HepG2 (cell line): ENCODE measurements around the gene TMEM198. TPM values are rescaled to one million over a fixed set of nuclear protein-coding genes. Genes with fewer than 3 reads are reported as not detected.

Experiments
- AHR ChIP-seq: IDR thresholded peaks from 2 replicates; pipeline ENCODE4 v1.6.1; 2018; ENCODE audit warnings: missing genetic modification reagents, missing compliant biosample characterization
- FOXJ3 ChIP-seq: sonication (generic); formaldehyde crosslinking; IDR thresholded peaks from 2 replicates; pipeline ENCODE4 v1.4.0; 2020; ENCODE audit warnings: missing genetic modification reagents, mild to moderate bottlenecking, borderline replicate concordance
- GATAD1 ChIP-seq: IDR thresholded peaks from 2 replicates; pipeline ENCODE4 v1.6.1; 2016; ENCODE audit warnings: missing genetic modification reagents, missing compliant biosample characterization
- GPN1 ChIP-seq: sonication (generic); formaldehyde crosslinking; IDR thresholded peaks from 2 replicates; pipeline ENCODE4 v1.5.1; 2020; ENCODE audit warnings: missing genetic modification reagents, borderline replicate concordance
- NCOR1 ChIP-seq: fragments of 200-600 bp; sonication (generic); IDR thresholded peaks from 2 replicates; pipeline ENCODE4 v1.7.0; 2017; ENCODE audit warnings: antibody characterized with exemption, low read length, borderline replicate concordance
- PITX1 ChIP-seq: sonication (generic); formaldehyde crosslinking; IDR thresholded peaks from 2 replicates; pipeline ENCODE4 v1.5.1; 2020; ENCODE audit warnings: mild to moderate bottlenecking, missing genetic modification reagents
- RBM22 ChIP-seq: fragments of 200-400 bp; formaldehyde crosslinking; optimal IDR thresholded peaks from 2 replicates; pipeline ENCODE3; 2017; ENCODE audit warnings: mild to moderate bottlenecking, low read length, moderate library complexity
- ZMYM2 ChIP-seq: sonication (generic); formaldehyde crosslinking; IDR thresholded peaks from 2 replicates; pipeline ENCODE4 v1.8.0; 2022; ENCODE audit warnings: mild to moderate bottlenecking, missing genetic modification reagents
- ZNF772 ChIP-seq: sonication (generic); formaldehyde crosslinking; IDR thresholded peaks from 2 replicates; pipeline ENCODE4 v1.5.0; 2020; ENCODE audit warnings: mild to moderate bottlenecking, missing genetic modification reagents
- polyA plus RNA-seq, 8 experiments: library from polyadenylated mRNA; depleted of rRNA in 3 of 8; stranded (reverse) in 7 of 8; unstranded in 1 of 8; fragments of >200 nt; fragmentation: Illumina TruSeq in 4 of 8; extraction: Trizol in 4 of 8; gene quantifications; 2 replicates each; pipeline versions ENCODE4 v1.2.1 to v1.2.3, GENCODE V29; 2011 to 2016; ENCODE audit warnings: low read depth in 4 of 8, missing spikeins in 1 of 8, mixed read lengths in 1 of 8; ENCODE audit not compliant: insufficient read depth in 1 of 8
- total RNA-seq, 5 experiments: library from RNA; depleted of rRNA; stranded (reverse); fragments of >200 nt; fragmentation: Illumina TruSeq; extraction: Trizol; gene quantifications; 2 replicates each; pipeline ENCODE4 v1.2.3, GENCODE V29; 2016; ENCODE audit warnings: low read depth in 1 of 5
- TF ChIP-seq, protein P1 (sequence below): sonication (generic); formaldehyde crosslinking; IDR thresholded peaks from 2 replicates; pipeline ENCODE4 v1.9.0; 2022; ENCODE audit warnings: low read depth, missing genetic modification reagents
- TF ChIP-seq, protein P2 (sequence below): sonication (generic); formaldehyde crosslinking; IDR thresholded peaks from 2 replicates; pipeline ENCODE4 v1.4.0; 2020; ENCODE audit warnings: mild to moderate bottlenecking, missing genetic modification reagents
- TF ChIP-seq, protein P3 (sequence below): sonication (generic); formaldehyde crosslinking; IDR thresholded peaks from 2 replicates; pipeline ENCODE4 v1.4.0; 2020; ENCODE audit warnings: mild to moderate bottlenecking, missing genetic modification reagents, borderline replicate concordance
- TF ChIP-seq, protein P4 (sequence below): sonication (generic); formaldehyde crosslinking; IDR thresholded peaks from 2 replicates; pipeline ENCODE4 v1.4.0; 2020; ENCODE audit warnings: missing genetic modification reagents, borderline replicate concordance

The TMEM198 gene
- total and polyA plus RNA-seq, 2 of the 13 experiments (the other 11 are each of a cell fraction or from before 2014, with no cell fraction given), result 17.3 to 23.5 TPM

DNA sequence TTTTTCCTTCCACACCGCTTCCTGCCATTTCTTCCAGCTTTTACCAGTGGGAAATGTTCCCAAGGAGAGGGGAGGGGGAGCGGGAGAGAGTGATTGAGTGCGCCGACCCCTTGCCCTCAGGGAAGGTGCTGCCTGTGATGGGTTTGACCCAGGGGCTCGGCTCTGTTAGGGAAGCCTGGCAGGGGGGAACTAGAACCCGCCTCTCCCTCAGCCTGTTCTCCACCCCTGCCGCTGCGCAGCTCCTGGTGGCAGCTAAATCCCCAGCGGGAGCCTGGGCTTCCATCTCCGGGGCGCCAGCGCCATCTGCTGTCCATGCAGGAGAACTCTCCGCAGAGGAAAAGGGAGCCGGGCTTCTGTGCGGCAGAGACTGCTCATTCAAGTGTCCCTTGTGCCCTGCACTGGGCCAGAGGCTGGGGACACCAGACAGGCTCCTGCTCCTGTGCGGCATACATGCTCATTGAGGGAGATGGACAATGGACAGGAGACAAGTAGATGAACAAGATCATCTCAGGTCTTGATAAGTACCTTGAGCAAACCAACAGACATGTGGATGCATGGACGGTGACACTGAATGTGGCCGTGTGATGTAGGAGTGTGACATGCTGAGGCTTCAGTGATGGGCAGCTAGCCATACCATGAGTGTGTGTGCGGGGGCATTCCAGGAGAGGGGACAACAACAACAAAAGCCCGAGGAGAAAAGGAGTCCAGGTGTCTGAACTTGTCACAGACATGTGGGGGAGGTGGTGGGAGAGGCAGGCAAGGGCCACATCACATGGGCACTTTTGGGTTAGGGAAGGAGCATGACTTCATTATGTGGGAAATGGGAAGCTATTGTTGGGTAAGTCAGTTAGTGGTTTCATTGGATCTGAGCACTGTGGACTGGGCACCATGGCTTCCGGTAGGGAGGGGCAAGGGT lies 13.5 kb upstream of the TMEM198 start (continued):
- TF ChIP-seq, protein P1, sequence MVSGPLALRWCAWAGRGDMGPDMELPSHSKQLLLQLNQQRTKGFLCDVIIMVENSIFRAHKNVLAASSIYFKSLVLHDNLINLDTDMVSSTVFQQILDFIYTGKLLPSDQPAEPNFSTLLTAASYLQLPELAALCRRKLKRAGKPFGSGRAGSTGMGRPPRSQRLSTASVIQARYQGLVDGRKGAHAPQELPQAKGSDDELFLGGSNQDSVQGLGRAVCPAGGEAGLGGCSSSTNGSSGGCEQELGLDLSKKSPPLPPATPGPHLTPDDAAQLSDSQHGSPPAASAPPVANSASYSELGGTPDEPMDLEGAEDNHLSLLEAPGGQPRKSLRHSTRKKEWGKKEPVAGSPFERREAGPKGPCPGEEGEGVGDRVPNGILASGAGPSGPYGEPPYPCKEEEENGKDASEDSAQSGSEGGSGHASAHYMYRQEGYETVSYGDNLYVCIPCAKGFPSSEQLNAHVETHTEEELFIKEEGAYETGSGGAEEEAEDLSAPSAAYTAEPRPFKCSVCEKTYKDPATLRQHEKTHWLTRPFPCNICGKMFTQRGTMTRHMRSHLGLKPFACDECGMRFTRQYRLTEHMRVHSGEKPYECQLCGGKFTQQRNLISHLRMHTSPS (CRISPR knock-in tag), result no peak
- no peak for TF ChIP-seq FOXJ3 (CRISPR knock-in tag)
- TF ChIP-seq AHR (CRISPR knock-in tag), result peak; percentile 58; the same call in 1 of the 2 replicates
- TF ChIP-seq ZNF772, result peak; percentile 77
- no peak for TF ChIP-seq RBM22
- TF ChIP-seq, protein P2, sequence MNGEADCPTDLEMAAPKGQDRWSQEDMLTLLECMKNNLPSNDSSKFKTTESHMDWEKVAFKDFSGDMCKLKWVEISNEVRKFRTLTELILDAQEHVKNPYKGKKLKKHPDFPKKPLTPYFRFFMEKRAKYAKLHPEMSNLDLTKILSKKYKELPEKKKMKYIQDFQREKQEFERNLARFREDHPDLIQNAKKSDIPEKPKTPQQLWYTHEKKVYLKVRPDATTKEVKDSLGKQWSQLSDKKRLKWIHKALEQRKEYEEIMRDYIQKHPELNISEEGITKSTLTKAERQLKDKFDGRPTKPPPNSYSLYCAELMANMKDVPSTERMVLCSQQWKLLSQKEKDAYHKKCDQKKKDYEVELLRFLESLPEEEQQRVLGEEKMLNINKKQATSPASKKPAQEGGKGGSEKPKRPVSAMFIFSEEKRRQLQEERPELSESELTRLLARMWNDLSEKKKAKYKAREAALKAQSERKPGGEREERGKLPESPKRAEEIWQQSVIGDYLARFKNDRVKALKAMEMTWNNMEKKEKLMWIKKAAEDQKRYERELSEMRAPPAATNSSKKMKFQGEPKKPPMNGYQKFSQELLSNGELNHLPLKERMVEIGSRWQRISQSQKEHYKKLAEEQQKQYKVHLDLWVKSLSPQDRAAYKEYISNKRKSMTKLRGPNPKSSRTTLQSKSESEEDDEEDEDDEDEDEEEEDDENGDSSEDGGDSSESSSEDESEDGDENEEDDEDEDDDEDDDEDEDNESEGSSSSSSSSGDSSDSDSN (CRISPR knock-in tag), result no peak; the same call in 1 of the 2 replicates
- no peak for TF ChIP-seq ZMYM2
- TF ChIP-seq, protein P3, sequence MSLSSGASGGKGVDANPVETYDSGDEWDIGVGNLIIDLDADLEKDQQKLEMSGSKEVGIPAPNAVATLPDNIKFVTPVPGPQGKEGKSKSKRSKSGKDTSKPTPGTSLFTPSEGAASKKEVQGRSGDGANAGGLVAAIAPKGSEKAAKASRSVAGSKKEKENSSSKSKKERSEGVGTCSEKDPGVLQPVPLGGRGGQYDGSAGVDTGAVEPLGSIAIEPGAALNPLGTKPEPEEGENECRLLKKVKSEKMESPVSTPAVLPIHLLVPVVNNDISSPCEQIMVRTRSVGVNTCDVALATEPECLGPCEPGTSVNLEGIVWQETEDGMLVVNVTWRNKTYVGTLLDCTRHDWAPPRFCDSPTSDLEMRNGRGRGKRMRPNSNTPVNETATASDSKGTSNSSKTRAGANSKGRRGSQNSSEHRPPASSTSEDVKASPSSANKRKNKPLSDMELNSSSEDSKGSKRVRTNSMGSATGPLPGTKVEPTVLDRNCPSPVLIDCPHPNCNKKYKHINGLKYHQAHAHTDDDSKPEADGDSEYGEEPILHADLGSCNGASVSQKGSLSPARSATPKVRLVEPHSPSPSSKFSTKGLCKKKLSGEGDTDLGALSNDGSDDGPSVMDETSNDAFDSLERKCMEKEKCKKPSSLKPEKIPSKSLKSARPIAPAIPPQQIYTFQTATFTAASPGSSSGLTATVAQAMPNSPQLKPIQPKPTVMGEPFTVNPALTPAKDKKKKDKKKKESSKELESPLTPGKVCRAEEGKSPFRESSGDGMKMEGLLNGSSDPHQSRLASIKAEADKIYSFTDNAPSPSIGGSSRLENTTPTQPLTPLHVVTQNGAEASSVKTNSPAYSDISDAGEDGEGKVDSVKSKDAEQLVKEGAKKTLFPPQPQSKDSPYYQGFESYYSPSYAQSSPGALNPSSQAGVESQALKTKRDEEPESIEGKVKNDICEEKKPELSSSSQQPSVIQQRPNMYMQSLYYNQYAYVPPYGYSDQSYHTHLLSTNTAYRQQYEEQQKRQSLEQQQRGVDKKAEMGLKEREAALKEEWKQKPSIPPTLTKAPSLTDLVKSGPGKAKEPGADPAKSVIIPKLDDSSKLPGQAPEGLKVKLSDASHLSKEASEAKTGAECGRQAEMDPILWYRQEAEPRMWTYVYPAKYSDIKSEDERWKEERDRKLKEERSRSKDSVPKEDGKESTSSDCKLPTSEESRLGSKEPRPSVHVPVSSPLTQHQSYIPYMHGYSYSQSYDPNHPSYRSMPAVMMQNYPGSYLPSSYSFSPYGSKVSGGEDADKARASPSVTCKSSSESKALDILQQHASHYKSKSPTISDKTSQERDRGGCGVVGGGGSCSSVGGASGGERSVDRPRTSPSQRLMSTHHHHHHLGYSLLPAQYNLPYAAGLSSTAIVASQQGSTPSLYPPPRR (CRISPR knock-in tag), result peak; percentile 20; the same call in 1 of the 2 replicates
- TF ChIP-seq GPN1, result no peak
- TF ChIP-seq PITX1 (CRISPR knock-in tag), result peak; percentile 90
- peak; percentile 43; the same call in 1 of the 2 replicates for TF ChIP-seq GATAD1 (CRISPR knock-in tag)
- TF ChIP-seq, protein P4, sequence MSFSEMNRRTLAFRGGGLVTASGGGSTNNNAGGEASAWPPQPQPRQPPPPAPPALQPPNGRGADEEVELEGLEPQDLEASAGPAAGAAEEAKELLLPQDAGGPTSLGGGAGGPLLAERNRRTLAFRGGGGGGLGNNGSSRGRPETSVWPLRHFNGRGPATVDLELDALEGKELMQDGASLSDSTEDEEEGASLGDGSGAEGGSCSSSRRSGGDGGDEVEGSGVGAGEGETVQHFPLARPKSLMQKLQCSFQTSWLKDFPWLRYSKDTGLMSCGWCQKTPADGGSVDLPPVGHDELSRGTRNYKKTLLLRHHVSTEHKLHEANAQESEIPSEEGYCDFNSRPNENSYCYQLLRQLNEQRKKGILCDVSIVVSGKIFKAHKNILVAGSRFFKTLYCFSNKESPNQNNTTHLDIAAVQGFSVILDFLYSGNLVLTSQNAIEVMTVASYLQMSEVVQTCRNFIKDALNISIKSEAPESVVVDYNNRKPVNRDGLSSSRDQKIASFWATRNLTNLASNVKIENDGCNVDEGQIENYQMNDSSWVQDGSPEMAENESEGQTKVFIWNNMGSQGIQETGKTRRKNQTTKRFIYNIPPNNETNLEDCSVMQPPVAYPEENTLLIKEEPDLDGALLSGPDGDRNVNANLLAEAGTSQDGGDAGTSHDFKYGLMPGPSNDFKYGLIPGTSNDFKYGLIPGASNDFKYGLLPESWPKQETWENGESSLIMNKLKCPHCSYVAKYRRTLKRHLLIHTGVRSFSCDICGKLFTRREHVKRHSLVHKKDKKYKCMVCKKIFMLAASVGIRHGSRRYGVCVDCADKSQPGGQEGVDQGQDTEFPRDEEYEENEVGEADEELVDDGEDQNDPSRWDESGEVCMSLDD (CRISPR knock-in tag), result no peak
- no peak for TF ChIP-seq NCOR1
